H9 (cell line): ENCODE data around the gene CBFA2T2. TPM values are rescaled to one million over a fixed set of nuclear protein-coding genes. Genes with fewer than 3 reads are reported as not detected.

Experiments used
- DNase-seq: peaks from one replicate; pipeline ENCODE4 v3.0.0-alpha.2; 2017
- H2AFZ ChIP-seq: one replicate; pipeline ENCODE4 v1.6.1; 2013; ENCODE audit warnings: mild to moderate bottlenecking, low read length, control low read depth, moderate library complexity
- H2AK5ac ChIP-seq: 2 replicates; pipeline ENCODE4 v1.6.1; 2013; ENCODE audit warnings: low read length, control low read depth, mixed read lengths; ENCODE audit not compliant: insufficient read length
- H2BK120ac ChIP-seq: one replicate; pipeline ENCODE4 v1.6.1; 2013; ENCODE audit warnings: low read depth, mild to moderate bottlenecking, low read length, control low read depth, inconsistent platforms; ENCODE audit not compliant: poor library complexity, severe bottlenecking
- H2BK12ac ChIP-seq: 2 replicates; pipeline ENCODE4 v1.6.1; 2013; ENCODE audit warnings: low read length, control low read depth, mixed read lengths, low read depth; ENCODE audit not compliant: insufficient read length
- H2BK15ac ChIP-seq: 2 replicates; pipeline ENCODE4 v1.6.1; 2013; ENCODE audit warnings: low read depth, low read length, control low read depth
- H2BK20ac ChIP-seq: one replicate; pipeline ENCODE4 v1.6.1; 2013; ENCODE audit warnings: low read depth, mild to moderate bottlenecking, low read length, control low read depth, inconsistent platforms; ENCODE audit not compliant: poor library complexity, severe bottlenecking
- H2BK5ac ChIP-seq: 2 replicates; pipeline ENCODE4 v1.6.1; 2013; ENCODE audit warnings: low read length, control low read depth, mixed read lengths; ENCODE audit not compliant: insufficient read length
- H3K14ac ChIP-seq: 2 replicates; pipeline ENCODE4 v1.6.1; 2013; ENCODE audit warnings: low read length, control low read depth; ENCODE audit not compliant: insufficient read depth
- H3K18ac ChIP-seq: 2 replicates; pipeline ENCODE4 v1.6.1; 2013; ENCODE audit warnings: low read depth, mild to moderate bottlenecking, mixed read lengths, low read length, control low read depth; ENCODE audit not compliant: insufficient read length
- H3K23ac ChIP-seq: 2 replicates; pipeline ENCODE4 v1.6.1; 2013; ENCODE audit warnings: low read length, control low read depth, mixed read lengths, low read depth; ENCODE audit not compliant: insufficient read length
- H3K23me2 ChIP-seq: 2 replicates; pipeline ENCODE4 v1.6.1; 2013; ENCODE audit warnings: low read depth, mild to moderate bottlenecking, mixed read lengths, low read length, control low read depth; ENCODE audit not compliant: insufficient read length, poor library complexity, severe bottlenecking
- H3K27ac ChIP-seq: 2 replicates; pipeline ENCODE4 v1.5.1; 2013; ENCODE audit warnings: low read length, control low read depth, mixed read lengths, low read depth; ENCODE audit not compliant: insufficient read length
- H3K27me3 ChIP-seq: 2 replicates; pipeline ENCODE4 v1.6.1; 2013; ENCODE audit warnings: low read length, control low read depth, inconsistent platforms; ENCODE audit not compliant: insufficient read depth
- H3K4ac ChIP-seq: 2 replicates; pipeline ENCODE4 v1.6.1; 2013; ENCODE audit warnings: low read depth, mild to moderate bottlenecking, control low read depth, inconsistent platforms, low read length, moderate library complexity
- H3K4me1 ChIP-seq: 2 replicates; pipeline ENCODE4 v1.6.1; 2013; ENCODE audit warnings: low read length, control low read depth, inconsistent platforms; ENCODE audit not compliant: insufficient read depth
- H3K4me2 ChIP-seq: 2 replicates; pipeline ENCODE4 v1.6.1; 2013; ENCODE audit warnings: low read length, control low read depth, mixed read lengths; ENCODE audit not compliant: insufficient read length, insufficient read depth
- H3K56ac ChIP-seq: 2 replicates; pipeline ENCODE4 v1.6.1; 2013; ENCODE audit warnings: low read depth, mild to moderate bottlenecking, mixed read lengths, low read length, control low read depth; ENCODE audit not compliant: insufficient read length
- H3K79me1 ChIP-seq: 2 replicates; pipeline ENCODE4 v1.6.1; 2013; ENCODE audit warnings: low read depth, mild to moderate bottlenecking, moderate library complexity, low read length, control low read depth, inconsistent platforms; ENCODE audit not compliant: insufficient read depth, poor library complexity, severe bottlenecking
- H3K79me2 ChIP-seq: 2 replicates; pipeline ENCODE4 v1.6.1; 2013; ENCODE audit warnings: low read length, control low read depth, inconsistent platforms; ENCODE audit not compliant: insufficient read depth
- H3K9ac ChIP-seq: 2 replicates; pipeline ENCODE4 v1.6.1; 2013; ENCODE audit warnings: low read length, control low read depth, mixed read lengths; ENCODE audit not compliant: insufficient read length; ENCODE audit errors: extremely low read depth
- H3K9me3 ChIP-seq: one replicate; pipeline ENCODE4 v1.6.1; 2013; ENCODE audit warnings: low read depth, low read length, inconsistent platforms; ENCODE audit not compliant: control insufficient read depth
- H3T11ph ChIP-seq: one replicate; pipeline ENCODE4 v1.6.1; 2013; ENCODE audit warnings: mild to moderate bottlenecking, low read length, control low read depth, inconsistent platforms
- H4K20me1 ChIP-seq: one replicate; pipeline ENCODE4 v1.6.1; 2013; ENCODE audit not compliant: control insufficient read depth, insufficient read length, insufficient read depth
- H4K5ac ChIP-seq: 2 replicates; pipeline ENCODE4 v1.6.1; 2013; ENCODE audit warnings: low read depth, mild to moderate bottlenecking, mixed read lengths, low read length, control low read depth; ENCODE audit not compliant: insufficient read length
- H4K8ac ChIP-seq: replicated peaks from 2 replicates; pipeline ENCODE4 v1.6.1; 2013; ENCODE audit warnings: low read length, control low read depth, mixed read lengths, low read depth; ENCODE audit not compliant: insufficient read length
- H4K91ac ChIP-seq: 2 replicates; pipeline ENCODE4 v1.6.1; 2013; ENCODE audit warnings: low read depth, mild to moderate bottlenecking, moderate library complexity, mixed read lengths, low read length, control low read depth; ENCODE audit not compliant: insufficient read length
- H3K27ac Mint-ChIP-seq, 3 experiments: 2 replicates in 2 of 3; 3 replicates in 1 of 3; pipeline ENCODE4 v1.8.0; 2020 to 2021; ENCODE audit warnings: mixed read lengths in 3 of 3, mild to moderate bottlenecking in 1 of 3, moderate library complexity in 1 of 3
- H3K27me3 Mint-ChIP-seq: 2 replicates; pipeline ENCODE4 v1.8.0; 2021; ENCODE audit warnings: low read depth, mild to moderate bottlenecking, moderate library complexity, mixed read lengths
- H3K36me3 Mint-ChIP-seq, 3 experiments: 2 replicates in 2 of 3; 3 replicates in 1 of 3; pipeline ENCODE4 v1.8.0; 2020 to 2021; ENCODE audit warnings: low read depth in 3 of 3, mixed read lengths in 3 of 3; ENCODE audit not compliant: insufficient read depth in 1 of 3
- H3K4me1 Mint-ChIP-seq, 2 experiments: 2 replicates each; pipeline ENCODE4 v1.8.0; 2020; ENCODE audit warnings: mixed read lengths in 2 of 2
- H3K4me3 Mint-ChIP-seq, 2 experiments: 2 replicates in 1 of 2; 3 replicates in 1 of 2; pipeline ENCODE4 v1.8.0; 2020 to 2021; ENCODE audit warnings: mild to moderate bottlenecking in 2 of 2, mixed read lengths in 2 of 2, moderate library complexity in 1 of 2
- H3K9me3 Mint-ChIP-seq, 2 experiments: 2 replicates in 1 of 2; 3 replicates in 1 of 2; pipeline ENCODE4 v1.8.0; 2020; ENCODE audit warnings: mild to moderate bottlenecking in 2 of 2, mixed read lengths in 2 of 2, moderate library complexity in 1 of 2
- WGBS: extraction: QIAGEN DNeasy Blood & Tissue Kit; methylation state at CpG from one replicate; pipeline ENCODE4 v1.1.7; 2013; ENCODE audit warnings: missing lambda C conversion rate, low lambda C conversion rate, mixed read lengths; ENCODE audit not compliant: insufficient read length; ENCODE audit errors: extremely low coverage; 5-methylcytosine and 5-hydroxymethylcytosine counted together
- total RNA-seq: library from RNA; stranded (reverse); gene quantifications from 2 replicates; pipeline ENCODE4 v1.2.1, GENCODE V29; 2021
- TF ChIP-seq, protein P1 (sequence below): fragments of 200-600 bp; sonication (generic); conservative IDR thresholded peaks from 3 replicates; pipeline ENCODE4 v1.8.0; 2021; ENCODE audit warnings: antibody characterized with exemption, mild to moderate bottlenecking

Gene CBFA2T2
- total RNA-seq, 1 experiment from 2014 or later: 11.2 TPM

DNA sequence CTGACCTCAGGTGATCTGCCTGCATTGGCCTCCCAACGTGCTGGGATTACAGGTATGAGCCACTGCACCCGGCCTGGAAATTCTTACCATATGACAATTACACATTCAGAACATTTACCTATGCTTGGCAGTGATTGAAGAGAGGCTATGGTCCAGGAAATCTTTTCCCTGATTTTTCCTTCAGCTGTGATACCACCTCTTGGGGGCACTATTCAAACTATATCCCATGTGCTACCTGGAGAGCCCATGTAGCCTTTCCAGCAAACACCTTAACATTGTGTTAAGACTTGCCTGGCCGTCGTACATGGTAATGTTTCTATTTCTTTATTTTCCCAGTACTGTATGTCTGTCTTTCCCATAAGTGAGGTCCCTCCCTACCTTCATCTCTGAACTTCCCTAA lies 110.5 kb downstream of the CBFA2T2 start:
- no peaks in the 10 kb centered on the region for H3K27me3 Mint-ChIP-seq
- no peak for DNase-seq
- Histone ChIP-seq H3K79me2 (no peaks in the 10 kb centered on the region), H2BK12ac (no peak overlapping the region), H2BK120ac (no peak overlapping the region), H3K9me3 (no peaks in the 10 kb centered on the region), H3K4me1 (no peaks in the 10 kb centered on the region), H3K56ac (no peak overlapping the region), H2BK20ac (no peak overlapping the region), H3K27me3 (no peaks in the 10 kb centered on the region), H4K91ac (no peak overlapping the region), H2BK15ac (no peak overlapping the region), H3T11ph (no peak overlapping the region), H4K20me1 (no peaks in the 10 kb centered on the region), H3K4me2 (no peak overlapping the region), H2AFZ (no peak overlapping the region), H3K4ac (no peak overlapping the region), H4K5ac (no peak overlapping the region), H3K27ac (no peak overlapping the region), H3K18ac (no peak overlapping the region), H4K8ac (no peak overlapping the region), H3K79me1 (peaks cover 3% of the 10 kb centered on the region), H3K23me2 (no peaks in the 10 kb centered on the region), H2AK5ac (no peak overlapping the region), H3K9ac (no peak overlapping the region), H2BK5ac (no peak overlapping the region), H3K23ac (no peak overlapping the region), H3K14ac (no peak overlapping the region)
- WGBS: no CpG with 5 or more reads among the region's 4 CpGs
- H3K36me3 Mint-ChIP-seq: peaks cover 6 to 13% (median 12%) of the 10 kb centered on the region in 3 experiments; a peak in 6 of 7 replicates
- peaks cover 0 to 7% of the 10 kb centered on the region in 2 experiments; a peak in 2 of 4 replicates for H3K4me1 Mint-ChIP-seq
- TF ChIP-seq, protein P1, sequence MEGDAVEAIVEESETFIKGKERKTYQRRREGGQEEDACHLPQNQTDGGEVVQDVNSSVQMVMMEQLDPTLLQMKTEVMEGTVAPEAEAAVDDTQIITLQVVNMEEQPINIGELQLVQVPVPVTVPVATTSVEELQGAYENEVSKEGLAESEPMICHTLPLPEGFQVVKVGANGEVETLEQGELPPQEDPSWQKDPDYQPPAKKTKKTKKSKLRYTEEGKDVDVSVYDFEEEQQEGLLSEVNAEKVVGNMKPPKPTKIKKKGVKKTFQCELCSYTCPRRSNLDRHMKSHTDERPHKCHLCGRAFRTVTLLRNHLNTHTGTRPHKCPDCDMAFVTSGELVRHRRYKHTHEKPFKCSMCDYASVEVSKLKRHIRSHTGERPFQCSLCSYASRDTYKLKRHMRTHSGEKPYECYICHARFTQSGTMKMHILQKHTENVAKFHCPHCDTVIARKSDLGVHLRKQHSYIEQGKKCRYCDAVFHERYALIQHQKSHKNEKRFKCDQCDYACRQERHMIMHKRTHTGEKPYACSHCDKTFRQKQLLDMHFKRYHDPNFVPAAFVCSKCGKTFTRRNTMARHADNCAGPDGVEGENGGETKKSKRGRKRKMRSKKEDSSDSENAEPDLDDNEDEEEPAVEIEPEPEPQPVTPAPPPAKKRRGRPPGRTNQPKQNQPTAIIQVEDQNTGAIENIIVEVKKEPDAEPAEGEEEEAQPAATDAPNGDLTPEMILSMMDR: peak; percentile 52; the same call in 2 of the 3 replicates
- H3K27ac Mint-ChIP-seq: no peak overlapping the region
- no peak overlapping the region for H3K4me3 Mint-ChIP-seq
- H3K9me3 Mint-ChIP-seq: peaks cover 5 to 7% of the 10 kb centered on the region in 2 experiments; a peak in 3 of 5 replicates
